ENCODE measurements around the gene XRCC5.
A peak's percentile ranks its signal among the peaks of the same experiment; 100 is the strongest.

Gene XRCC5

GRCh38 chr2:216109962-216110614 lies 940 bp downstream of the XRCC5 start:
- peaks cover 0 to 39% (median 21%) of the 10 kb centered on the region in 4 donors for H3K4me1 ChIP-seq
- peak; percentile 18 to 19 for TF ChIP-seq CTCF (IDR thresholded peaks at IDR 0.05)
- peak overlapping the region; percentile 75 to 81 for H3K4me3 ChIP-seq
- peak overlapping the region; percentile 87 for H3K27ac ChIP-seq
- no peaks in the 10 kb centered on the region for H3K9me3 ChIP-seq
- peaks cover 15 to 38% (median 21%) of the 10 kb centered on the region in 3 donors for H3K36me3 ChIP-seq
- intact Hi-C loops (cut with DNase I; ENCODE audit: low total_unique reads) = no loop called here
- no peaks in the 10 kb centered on the region for H3K27me3 ChIP-seq
- DNase-seq = no peak

DNA sequence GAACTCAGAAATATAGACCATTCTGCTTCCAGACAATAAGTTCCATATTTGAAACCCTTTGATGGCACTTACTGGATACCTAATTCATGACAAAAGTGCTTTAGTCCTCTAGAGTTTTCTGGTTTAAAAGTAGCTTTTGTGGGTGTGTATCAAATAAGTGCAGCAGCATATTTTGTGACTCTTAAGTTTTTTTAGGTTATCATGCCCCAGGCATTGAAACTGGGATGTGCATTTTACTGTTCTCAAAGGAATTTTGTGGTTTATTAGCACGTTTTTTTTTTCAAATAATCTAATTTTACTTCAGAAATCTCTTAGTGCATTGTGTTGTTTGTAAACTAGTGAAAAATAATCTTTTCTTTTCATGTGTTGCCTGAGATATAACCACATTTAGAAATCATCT lies 1.5 kb downstream of the XRCC5 start:
- Histone ChIP-seq H3K4me1 (peaks cover 0 to 44% (median 25%) of the 10 kb centered on the region in 4 donors), H3K27ac (peak overlapping the region; percentile 87), H3K36me3 (peaks cover 15 to 38% (median 21%) of the 10 kb centered on the region in 3 donors), H3K4me3 (peak overlapping the region; percentile 75 to 81), H3K27me3 (no peaks in the 10 kb centered on the region), H3K9me3 (no peaks in the 10 kb centered on the region)
- DNase-seq = no peak
- intact Hi-C loops (cut with DNase I; ENCODE audit: low total_unique reads) = no loop called here
- no peak for TF ChIP-seq CTCF (IDR thresholded peaks at IDR 0.05)

DNA sequence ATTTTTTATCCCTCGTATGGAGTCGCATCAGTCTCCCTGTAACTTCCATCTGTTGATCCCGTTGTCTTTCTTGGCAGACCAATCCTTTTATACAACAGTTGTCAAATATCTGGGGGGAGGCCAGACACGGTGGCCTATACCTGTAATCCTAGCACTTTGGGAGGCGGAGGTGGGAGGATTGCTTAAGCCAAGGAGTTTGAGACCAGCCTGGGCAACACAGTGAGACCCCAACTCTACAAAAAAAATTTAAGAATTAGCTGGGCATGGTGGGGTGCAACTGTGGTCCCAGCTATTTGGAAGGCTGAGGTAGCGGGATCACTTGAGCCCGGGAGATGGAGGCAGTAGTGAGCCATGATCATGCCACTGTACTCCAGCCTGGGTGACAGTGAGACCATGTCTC lies 2.0 kb downstream of the XRCC5 start:
- TF ChIP-seq CTCF (IDR thresholded peaks at IDR 0.05) = no peak
- intact Hi-C loops (cut with DNase I; ENCODE audit: low total_unique reads) = no loop called here
- no peak for DNase-seq

DNA sequence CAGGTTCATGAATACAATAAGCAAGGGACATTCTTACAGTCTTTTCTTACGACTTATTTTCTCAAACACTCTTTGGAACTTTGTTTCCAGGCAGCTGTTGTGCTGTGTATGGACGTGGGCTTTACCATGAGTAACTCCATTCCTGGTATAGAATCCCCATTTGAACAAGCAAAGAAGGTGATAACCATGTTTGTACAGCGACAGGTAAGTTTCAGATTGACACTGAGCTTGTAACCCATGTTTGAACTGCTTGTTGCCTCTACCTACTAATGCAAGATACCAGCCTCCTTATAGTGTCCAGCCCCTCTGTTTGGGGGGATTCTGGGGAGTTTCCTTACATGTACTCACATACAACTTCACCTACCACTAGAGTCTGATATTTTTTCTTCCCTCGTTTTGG lies 3.8 kb downstream of the XRCC5 start:
- no peak for TF ChIP-seq CTCF (IDR thresholded peaks at IDR 0.05)
- DNase-seq = no peak
- H3K4me1 ChIP-seq = peaks cover 0 to 62% (median 32%) of the 10 kb centered on the region in 4 donors
- H3K9me3 ChIP-seq = no peaks in the 10 kb centered on the region
- no peaks in the 10 kb centered on the region for H3K27me3 ChIP-seq
- H3K36me3 ChIP-seq = peaks cover 24 to 57% (median 31%) of the 10 kb centered on the region in 3 donors
- no peak overlapping the region for H3K27ac ChIP-seq
- intact Hi-C loops (cut with DNase I; ENCODE audit: low total_unique reads) = no loop called here
- no peak overlapping the region for H3K4me3 ChIP-seq

More for the DNA sequence above, 2.0 kb downstream of the XRCC5 start:
- H3K27ac ChIP-seq = no peak overlapping the region
- H3K36me3 ChIP-seq = peaks cover 15 to 40% (median 21%) of the 10 kb centered on the region in 3 donors
- no peak overlapping the region for H3K4me3 ChIP-seq
- peaks cover 0 to 47% (median 28%) of the 10 kb centered on the region in 4 donors for H3K4me1 ChIP-seq
- no peaks in the 10 kb centered on the region for H3K9me3 ChIP-seq
- no peaks in the 10 kb centered on the region for H3K27me3 ChIP-seq

DNA sequence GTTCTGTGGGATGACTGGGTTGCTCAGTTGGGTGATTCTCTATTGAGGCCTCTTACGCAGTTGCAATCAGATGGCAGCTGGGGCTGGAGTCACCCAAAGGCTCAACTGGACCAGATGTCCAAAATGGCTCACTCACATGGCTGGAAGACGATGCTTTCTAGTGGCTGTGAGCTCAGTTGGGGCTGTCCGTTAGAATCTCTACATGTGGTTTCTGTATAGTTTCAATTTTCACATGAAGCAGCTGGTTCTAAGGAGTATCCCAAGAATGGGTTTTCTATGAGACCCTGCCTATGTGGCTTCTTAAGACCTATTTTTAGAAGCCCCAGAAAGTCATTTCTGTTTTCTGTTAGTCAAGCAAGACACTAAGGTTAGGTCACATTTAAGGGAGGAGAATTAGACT lies 4.4 kb downstream of the XRCC5 start:
- no peak for TF ChIP-seq CTCF (IDR thresholded peaks at IDR 0.05)
- no peak overlapping the region for H3K27ac ChIP-seq
- H3K27me3 ChIP-seq = no peaks in the 10 kb centered on the region
- peaks cover 28 to 61% (median 37%) of the 10 kb centered on the region in 3 donors for H3K36me3 ChIP-seq
- no peaks in the 10 kb centered on the region for H3K9me3 ChIP-seq
- intact Hi-C loops (cut with DNase I; ENCODE audit: low total_unique reads) = no loop called here
- H3K4me3 ChIP-seq = no peak overlapping the region
- no peak for DNase-seq
- H3K4me1 ChIP-seq = peaks cover 0 to 58% (median 32%) of the 10 kb centered on the region in 4 donors
